ENCODE results near the gene RAB33A. TPM values are rescaled to one million over a fixed set of nuclear protein-coding genes. Genes with fewer than 3 reads are reported as not detected.

Gene RAB33A
- polyA plus RNA-seq, 2 of the 4 experiments (the other 2 are of a cell fraction), result 0.31 to 0.32 TPM

GRCh38 chrX:130197464-130197863, 25.7 kb downstream of the RAB33A start:
- no peak for DNase-seq (ENCODE audit: low read depth in 1 of 2, low spot score in 1 of 2)
- CTCF ChIA-PET, result interaction anchor here (1.1 to 2.0 kb wide), 3 partner anchors 27 to 169 kb away, joined by 3 to 10 read pairs (median 6); no protein-coding TSS in a partner anchor
- 57% methylated on average over 5 of the region's 5 CpGs for WGBS (ENCODE audit: missing lambda C conversion rate)
- H3K9me3 ChIP-seq, result no peaks in the 10 kb centered on the region
- no peak overlapping the region for H3K4me2 ChIP-seq
- H3K4me3 ChIP-seq, result no peak overlapping the region
- POLR2A ChIA-PET, result no interaction called here
- FAIRE-seq, result no peak
- no peak for TF ChIP-seq KDM5A (IDR thresholded peaks at IDR 0.05)
- TF ChIP-seq EHF (CRISPR knock-in tag; IDR thresholded peaks at IDR 0.05), result no peak
- no peak for TF ChIP-seq EP300 (IDR thresholded peaks at IDR 0.05)
- no peak for TF ChIP-seq HMGXB4 (CRISPR knock-in tag; IDR thresholded peaks at IDR 0.05; ENCODE audit: borderline replicate concordance)
- TF ChIP-seq ZSCAN20 (CRISPR knock-in tag; IDR thresholded peaks at IDR 0.05), result no peak
- no peak for TF ChIP-seq EHMT2 (IDR thresholded peaks at IDR 0.05; ENCODE audit: low read depth)
- TF ChIP-seq PBX3 (IDR thresholded peaks at IDR 0.05), result no peak
- no peak for TF ChIP-seq RAD21 (conservative IDR thresholded peaks at IDR 0.05 in 1 of 2, IDR thresholded peaks at IDR 0.05 in 1 of 2)
- no peak for TF ChIP-seq ATOH8 (CRISPR knock-in tag; IDR thresholded peaks at IDR 0.05; ENCODE audit: low read depth)
- TF ChIP-seq CEBPB (IDR thresholded peaks at IDR 0.05), result no peak
- TF ChIP-seq NPAS2 (CRISPR knock-in tag; IDR thresholded peaks at IDR 0.05; ENCODE audit: borderline replicate concordance), result no peak
- TF ChIP-seq ZNF302 (CRISPR knock-in tag; IDR thresholded peaks at IDR 0.05), result no peak
- TF ChIP-seq POLR2AphosphoS2 (conservative IDR thresholded peaks at IDR 0.05; ENCODE audit: low read length), result no peak
- TF ChIP-seq ZFP36 (IDR thresholded peaks at IDR 0.05; ENCODE audit: borderline replicate concordance, partially characterized antibody), result no peak
- TF ChIP-seq ESRRA (IDR thresholded peaks at IDR 0.05; ENCODE audit: borderline replicate concordance, low read length), result no peak
- no peak overlapping the region for H3K27ac ChIP-seq
- ATAC-seq, result peak in 1 of 2 experiments; percentile 29; a peak in 2 of 6 replicates
- no peaks in the 10 kb centered on the region for H3K4me1 ChIP-seq

GRCh38 chrX:130204647-130205046, 32.9 kb downstream of the RAB33A start:
- H3K4me1 ChIP-seq, result no peaks in the 10 kb centered on the region
- H3K4me2 ChIP-seq, result no peak overlapping the region
- no peak overlapping the region for H3K4me3 ChIP-seq
- ChIA-PET CTCF (no interaction called here), POLR2A (no interaction called here)
- no peak for DNase-seq (ENCODE audit: low read depth in 1 of 2, low spot score in 1 of 2)
- no peak for TF ChIP-seq CHD4 (IDR thresholded peaks at IDR 0.05; ENCODE audit: borderline replicate concordance)
- no peak for TF ChIP-seq TFCP2L1 (CRISPR knock-in tag; IDR thresholded peaks at IDR 0.05)
- TF ChIP-seq ESRRA (IDR thresholded peaks at IDR 0.05; ENCODE audit: borderline replicate concordance, low read length), result no peak
- TF ChIP-seq BHLHE40 (IDR thresholded peaks at IDR 0.05; ENCODE audit: low read depth, low read length), result no peak
- TF ChIP-seq NFE2L2 (conservative IDR thresholded peaks at IDR 0.05; ENCODE audit: low read length), result no peak
- no peak for TF ChIP-seq KDM1A (IDR thresholded peaks at IDR 0.05; ENCODE audit: low read depth)
- no peaks in the 10 kb centered on the region for H3K9me3 ChIP-seq
- no peak for ATAC-seq
- WGBS (ENCODE audit: missing lambda C conversion rate), result 0% methylated on average over 1 of the region's 1 CpG
- FAIRE-seq, result peak; percentile 90
- H3K27ac ChIP-seq, result no peak overlapping the region
